HepG2 (cell line): Measurements from ENCODE around the gene VAC14. TPM values are rescaled to one million over a fixed set of nuclear protein-coding genes. Genes with fewer than 3 reads are reported as not detected.

ENCODE experiments used
- CENPT ChIP-seq: sonication (generic); formaldehyde crosslinking; IDR thresholded peaks from 2 replicates; pipeline ENCODE4 v1.8.0; 2022; ENCODE audit warnings: low read depth, mild to moderate bottlenecking, moderate library complexity, missing genetic modification reagents
- DMTF1 ChIP-seq: sonication (generic); formaldehyde crosslinking; IDR thresholded peaks from 2 replicates; pipeline ENCODE4 v1.4.0; 2020; ENCODE audit warnings: mild to moderate bottlenecking, missing genetic modification reagents
- ETV6 ChIP-seq: sonication (generic); formaldehyde crosslinking; conservative IDR thresholded peaks from 2 replicates; pipeline ENCODE4 v1.4.0; 2020; ENCODE audit warnings: missing genetic modification reagents
- FOXO1 ChIP-seq: sonication (generic); formaldehyde crosslinking; IDR thresholded peaks from 2 replicates; pipeline ENCODE4 v1.4.0; 2020; ENCODE audit warnings: missing genetic modification reagents
- HOMEZ ChIP-seq: IDR thresholded peaks from 2 replicates; pipeline ENCODE4 v1.6.1; 2016; ENCODE audit warnings: low read depth
- MTA3 ChIP-seq: sonication (generic); formaldehyde crosslinking; IDR thresholded peaks from 2 replicates; pipeline ENCODE4 v1.4.0; 2020; ENCODE audit warnings: missing genetic modification reagents
- NR2F6 ChIP-seq, 2 experiments: IDR thresholded peaks; 2 replicates each; pipeline ENCODE4 v1.6.1; 2016; ENCODE audit warnings: antibody characterized with exemption in 1 of 2, mild to moderate bottlenecking in 1 of 2
- ONECUT2 ChIP-seq: sonication (generic); formaldehyde crosslinking; IDR thresholded peaks from 2 replicates; pipeline ENCODE4 v1.4.0; 2020; ENCODE audit warnings: missing genetic modification reagents
- SMARCE1 ChIP-seq: fragments of 450-650 bp; IDR thresholded peaks from 2 replicates; pipeline ENCODE4 v1.6.1; 2017; ENCODE audit warnings: borderline replicate concordance
- SUZ12 ChIP-seq: fragments of 150-350 bp; IDR thresholded peaks from 2 replicates; pipeline ENCODE4 v1.6.1; 2014; ENCODE audit warnings: low read depth, low read length
- TP53 ChIP-seq: sonication (generic); formaldehyde crosslinking; conservative IDR thresholded peaks from 2 replicates; pipeline ENCODE4 v1.4.0; 2020; ENCODE audit warnings: missing genetic modification reagents
- XRCC5 ChIP-seq: fragments of 200-400 bp; formaldehyde crosslinking; optimal IDR thresholded peaks from 2 replicates; pipeline ENCODE3; 2017; ENCODE audit warnings: mild to moderate bottlenecking, low read length
- ZBTB1 ChIP-seq: sonication (generic); formaldehyde crosslinking; IDR thresholded peaks from 2 replicates; pipeline ENCODE4 v1.4.0; 2020; ENCODE audit warnings: missing genetic modification reagents, borderline replicate concordance
- ZNF276 ChIP-seq: sonication (generic); formaldehyde crosslinking; IDR thresholded peaks from 2 replicates; pipeline ENCODE4 v1.4.0; 2020; ENCODE audit warnings: mild to moderate bottlenecking, low read depth, missing genetic modification reagents
- ZNF430 ChIP-seq: sonication (generic); formaldehyde crosslinking; IDR thresholded peaks from 2 replicates; pipeline ENCODE4 v1.9.0; 2021; ENCODE audit warnings: mild to moderate bottlenecking, missing genetic modification reagents
- ZNF709 ChIP-seq: sonication (generic); formaldehyde crosslinking; IDR thresholded peaks from 2 replicates; pipeline ENCODE4 v1.5.0; 2020; ENCODE audit warnings: mild to moderate bottlenecking, missing genetic modification reagents
- ZNF776 ChIP-seq: sonication (generic); formaldehyde crosslinking; IDR thresholded peaks from 2 replicates; pipeline ENCODE4 v1.4.0; 2020; ENCODE audit warnings: mild to moderate bottlenecking, missing genetic modification reagents
- polyA plus RNA-seq, 8 experiments: library from polyadenylated mRNA; depleted of rRNA in 3 of 8; stranded (reverse) in 7 of 8; unstranded in 1 of 8; fragments of >200 nt; fragmentation: Illumina TruSeq in 4 of 8; extraction: Trizol in 4 of 8; gene quantifications; 2 replicates each; pipeline versions ENCODE4 v1.2.1 to v1.2.3, GENCODE V29; 2011 to 2016; ENCODE audit warnings: low read depth in 4 of 8, missing spikeins in 1 of 8, mixed read lengths in 1 of 8; ENCODE audit not compliant: insufficient read depth in 1 of 8
- total RNA-seq, 5 experiments: library from RNA; depleted of rRNA; stranded (reverse); fragments of >200 nt; fragmentation: Illumina TruSeq; extraction: Trizol; gene quantifications; 2 replicates each; pipeline ENCODE4 v1.2.3, GENCODE V29; 2016; ENCODE audit warnings: low read depth in 1 of 5
- TF ChIP-seq, protein P1 (sequence below), 2 experiments: sonication (generic) in 1 of 2; formaldehyde crosslinking in 1 of 2; IDR thresholded peaks; 2 replicates each; pipeline versions ENCODE4 v1.4.0 to v1.6.1; 2018 to 2020; ENCODE audit warnings: missing genetic modification reagents in 2 of 2, borderline replicate concordance in 1 of 2, low read depth in 1 of 2, mild to moderate bottlenecking in 1 of 2, missing biosample characterization in 1 of 2
- TF ChIP-seq, protein P2 (sequence below): sonication (generic); formaldehyde crosslinking; IDR thresholded peaks from 2 replicates; pipeline ENCODE4 v1.4.0; 2020; ENCODE audit warnings: missing genetic modification reagents

Gene VAC14
- total and polyA plus RNA-seq, 2 of the 13 experiments (the other 11 are each of a cell fraction or from before 2014, with no cell fraction given), result 23.5 to 24.6 TPM

GRCh38 chr16:70653809-70654771 lies 146.9 kb downstream of the VAC14 start (continued):
- TF ChIP-seq DMTF1 (CRISPR knock-in tag), result no peak
- TF ChIP-seq FOXO1 (CRISPR knock-in tag), result no peak
- TF ChIP-seq XRCC5, result peak; percentile 69
- TF ChIP-seq ZBTB1 (CRISPR knock-in tag), result no peak
- TF ChIP-seq ZNF430 (CRISPR knock-in tag), result no peak
- TF ChIP-seq SMARCE1, result no peak
- no peak; the same call in 1 of the 2 replicates for TF ChIP-seq ETV6 (CRISPR knock-in tag)
- TF ChIP-seq TP53, result no peak
- TF ChIP-seq, protein P1, sequence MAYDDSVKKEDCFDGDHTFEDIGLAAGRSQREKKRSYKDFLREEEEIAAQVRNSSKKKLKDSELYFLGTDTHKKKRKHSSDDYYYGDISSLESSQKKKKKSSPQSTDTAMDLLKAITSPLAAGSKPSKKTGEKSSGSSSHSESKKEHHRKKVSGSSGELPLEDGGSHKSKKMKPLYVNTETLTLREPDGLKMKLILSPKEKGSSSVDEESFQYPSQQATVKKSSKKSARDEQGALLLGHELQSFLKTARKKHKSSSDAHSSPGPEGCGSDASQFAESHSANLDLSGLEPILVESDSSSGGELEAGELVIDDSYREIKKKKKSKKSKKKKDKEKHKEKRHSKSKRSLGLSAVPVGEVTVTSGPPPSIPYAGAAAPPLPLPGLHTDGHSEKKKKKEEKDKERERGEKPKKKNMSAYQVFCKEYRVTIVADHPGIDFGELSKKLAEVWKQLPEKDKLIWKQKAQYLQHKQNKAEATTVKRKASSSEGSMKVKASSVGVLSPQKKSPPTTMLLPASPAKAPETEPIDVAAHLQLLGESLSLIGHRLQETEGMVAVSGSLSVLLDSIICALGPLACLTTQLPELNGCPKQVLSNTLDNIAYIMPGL (CRISPR knock-in tag; IDR thresholded peaks at IDR 0.05; ENCODE audit: borderline replicate concordance in 1 of 2, low read depth in 1 of 2), result peak; percentile 70 to 85; a peak in 3 of 4 replicates
- no peak for TF ChIP-seq HOMEZ (CRISPR knock-in tag)
- TF ChIP-seq ZNF776 (CRISPR knock-in tag), result 0 out of 2 replicates have a peak, but pooled peaks have one; percentile 35
- 0 out of 2 replicates have a peak, but pooled peaks have one; percentile 60 for TF ChIP-seq CENPT (CRISPR knock-in tag)
- no peak for TF ChIP-seq ONECUT2 (CRISPR knock-in tag)
- TF ChIP-seq ZNF276, result no peak
- TF ChIP-seq MTA3, result no peak
- TF ChIP-seq NR2F6 (IDR thresholded peaks at IDR 0.05), result no peak
- peak; percentile 53 for TF ChIP-seq NR2F6 (CRISPR knock-in tag; IDR thresholded peaks at IDR 0.05)
- TF ChIP-seq ZNF709 (CRISPR knock-in tag), result no peak
- TF ChIP-seq, protein P2, sequence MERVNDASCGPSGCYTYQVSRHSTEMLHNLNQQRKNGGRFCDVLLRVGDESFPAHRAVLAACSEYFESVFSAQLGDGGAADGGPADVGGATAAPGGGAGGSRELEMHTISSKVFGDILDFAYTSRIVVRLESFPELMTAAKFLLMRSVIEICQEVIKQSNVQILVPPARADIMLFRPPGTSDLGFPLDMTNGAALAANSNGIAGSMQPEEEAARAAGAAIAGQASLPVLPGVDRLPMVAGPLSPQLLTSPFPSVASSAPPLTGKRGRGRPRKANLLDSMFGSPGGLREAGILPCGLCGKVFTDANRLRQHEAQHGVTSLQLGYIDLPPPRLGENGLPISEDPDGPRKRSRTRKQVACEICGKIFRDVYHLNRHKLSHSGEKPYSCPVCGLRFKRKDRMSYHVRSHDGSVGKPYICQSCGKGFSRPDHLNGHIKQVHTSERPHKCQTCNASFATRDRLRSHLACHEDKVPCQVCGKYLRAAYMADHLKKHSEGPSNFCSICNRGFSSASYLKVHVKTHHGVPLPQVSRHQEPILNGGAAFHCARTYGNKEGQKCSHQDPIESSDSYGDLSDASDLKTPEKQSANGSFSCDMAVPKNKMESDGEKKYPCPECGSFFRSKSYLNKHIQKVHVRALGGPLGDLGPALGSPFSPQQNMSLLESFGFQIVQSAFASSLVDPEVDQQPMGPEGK (CRISPR knock-in tag), result 0 out of 2 replicates have a peak, but pooled peaks have one; percentile 20
- TF ChIP-seq SUZ12, result no peak
